Fibroblast of lung (primary cell): ENCODE data around the gene TRAPPC2L.

ENCODE experiments used
- EZH2 ChIP-seq: IDR thresholded peaks from 2 replicates; pipeline ENCODE4 v1.5.1; 2012; ENCODE audit warnings: low read length, control low read depth, mild to moderate bottlenecking; ENCODE audit errors: missing control alignments
- TF ChIP-seq, protein P1 (sequence below), 2 donors: IDR thresholded peaks in 1 of 2; conservative IDR thresholded peaks in 1 of 2; 1 replicate in 1 of 2; 2 replicates in 1 of 2; pipeline ENCODE4 v1.5.1; 2011 to 2012; ENCODE audit warnings: low read length in 2 of 2, control low read depth in 1 of 2, inconsistent platforms in 1 of 2, low read depth in 1 of 2, mild to moderate bottlenecking in 1 of 2

DNA sequence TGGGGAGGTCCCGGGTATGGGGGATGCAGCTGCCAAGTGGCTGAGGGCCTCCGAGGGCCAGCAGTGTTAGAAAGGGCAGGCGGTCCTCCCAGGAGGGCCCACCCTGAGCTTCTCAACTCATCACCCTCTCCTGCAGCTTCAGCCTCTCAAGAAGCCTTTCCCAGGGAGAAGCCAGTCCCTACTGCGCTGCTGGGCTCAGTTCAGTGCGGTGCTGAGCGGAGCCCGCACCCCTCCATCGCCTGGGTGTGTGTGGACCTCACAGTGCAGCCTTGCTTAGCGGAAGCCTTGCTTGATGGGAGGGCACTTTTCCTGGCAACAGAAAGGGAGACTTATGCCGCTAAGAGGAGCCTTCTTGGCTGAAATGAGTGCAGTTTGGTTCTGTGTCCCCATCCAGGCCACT is 41.7 kb upstream of the TRAPPC2L start:
- TF ChIP-seq, protein P1, sequence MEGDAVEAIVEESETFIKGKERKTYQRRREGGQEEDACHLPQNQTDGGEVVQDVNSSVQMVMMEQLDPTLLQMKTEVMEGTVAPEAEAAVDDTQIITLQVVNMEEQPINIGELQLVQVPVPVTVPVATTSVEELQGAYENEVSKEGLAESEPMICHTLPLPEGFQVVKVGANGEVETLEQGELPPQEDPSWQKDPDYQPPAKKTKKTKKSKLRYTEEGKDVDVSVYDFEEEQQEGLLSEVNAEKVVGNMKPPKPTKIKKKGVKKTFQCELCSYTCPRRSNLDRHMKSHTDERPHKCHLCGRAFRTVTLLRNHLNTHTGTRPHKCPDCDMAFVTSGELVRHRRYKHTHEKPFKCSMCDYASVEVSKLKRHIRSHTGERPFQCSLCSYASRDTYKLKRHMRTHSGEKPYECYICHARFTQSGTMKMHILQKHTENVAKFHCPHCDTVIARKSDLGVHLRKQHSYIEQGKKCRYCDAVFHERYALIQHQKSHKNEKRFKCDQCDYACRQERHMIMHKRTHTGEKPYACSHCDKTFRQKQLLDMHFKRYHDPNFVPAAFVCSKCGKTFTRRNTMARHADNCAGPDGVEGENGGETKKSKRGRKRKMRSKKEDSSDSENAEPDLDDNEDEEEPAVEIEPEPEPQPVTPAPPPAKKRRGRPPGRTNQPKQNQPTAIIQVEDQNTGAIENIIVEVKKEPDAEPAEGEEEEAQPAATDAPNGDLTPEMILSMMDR (conservative IDR thresholded peaks at IDR 0.05 in 1 of 2, IDR thresholded peaks at IDR 0.05 in 1 of 2; ENCODE audit: low read depth in 1 of 2, low read length in 2 of 2) = no peak
- TF ChIP-seq EZH2 = no peak
